ENCODE results near the gene MYO5A. TPM values are rescaled to one million over a fixed set of nuclear protein-coding genes. Genes with fewer than 3 reads are reported as not detected.
A peak's percentile ranks its signal among the peaks of the same experiment; 100 is the strongest.
"Not testable (repeated sequence)": the region's sequence is repeated elsewhere in the genome, so short reads cannot be mapped to it uniquely, and the experiment has no call there.

MYO5A gene
- total RNA-seq, 1 experiment from 2014 or later = 14.5 TPM

- H3K27me3 ChIP-seq, H3K4me3 ChIP-seq, H3K9me3 ChIP-seq, DNase-seq, H3K36me3 ChIP-seq: not testable (repeated sequence)
These were observed 69.4 kb downstream of the MYO5A start for GRCh38 chr15:52459265-52459664.

- H3K9me3 ChIP-seq = no peaks in the 10 kb centered on the region
- no peaks in the 10 kb centered on the region for H3K36me3 ChIP-seq
- no peak for DNase-seq
- no peak overlapping the region for H3K4me3 ChIP-seq
- no peaks in the 10 kb centered on the region for H3K27me3 ChIP-seq
These were observed 80.4 kb downstream of the MYO5A start for GRCh38 chr15:52448011-52448890.

DNA sequence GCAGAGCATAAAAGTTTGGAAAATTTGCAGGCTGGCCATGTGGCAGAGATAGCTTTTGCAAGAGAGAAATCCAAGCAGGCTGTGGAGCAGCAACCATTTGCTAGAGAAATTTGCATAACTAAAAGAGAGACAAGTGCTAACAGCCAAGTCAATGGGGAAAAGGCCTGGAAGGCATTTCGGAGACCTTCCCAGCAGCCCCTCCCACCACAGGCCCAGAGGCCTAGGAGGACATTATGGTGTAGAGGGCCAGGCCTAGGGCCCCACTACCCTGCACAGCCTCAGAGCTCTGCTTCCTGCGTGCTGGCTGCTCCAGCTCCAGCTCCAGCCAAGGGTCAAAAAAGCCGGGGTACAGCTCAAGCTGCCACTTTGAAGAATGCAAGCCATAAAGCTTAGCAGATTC lies 82.7 kb downstream of the MYO5A start:
- H3K27me3 ChIP-seq = no peaks in the 10 kb centered on the region
- H3K36me3 ChIP-seq = no peaks in the 10 kb centered on the region
- H3K4me3 ChIP-seq = no peak overlapping the region
- no peaks in the 10 kb centered on the region for H3K9me3 ChIP-seq
- no peak for DNase-seq

DNA sequence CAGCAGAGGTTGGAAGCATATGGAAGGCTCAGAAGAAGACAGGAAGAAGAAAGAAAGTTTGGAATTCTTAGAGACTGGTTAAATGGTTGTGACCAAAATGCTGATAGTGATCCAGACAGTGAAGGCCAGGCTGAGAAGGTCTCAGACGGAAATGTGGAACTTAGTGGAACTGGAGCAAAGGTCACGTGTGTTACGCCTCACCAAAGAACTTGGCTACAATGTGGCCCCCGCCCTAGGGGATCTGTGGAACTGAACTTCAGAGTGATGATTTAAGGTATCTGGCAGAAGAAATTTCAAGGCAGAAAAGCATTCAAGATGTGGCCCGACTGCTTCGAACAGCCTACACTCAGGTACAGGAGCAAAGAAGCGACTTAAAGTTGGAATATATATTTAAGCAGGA lies 83.1 kb downstream of the MYO5A start:
- no peaks in the 10 kb centered on the region for H3K27me3 ChIP-seq
- no peaks in the 10 kb centered on the region for H3K36me3 ChIP-seq
- DNase-seq = no peak
- H3K9me3 ChIP-seq = no peaks in the 10 kb centered on the region
- no peak overlapping the region for H3K4me3 ChIP-seq

- H3K36me3 ChIP-seq, DNase-seq, H3K4me3 ChIP-seq, H3K27me3 ChIP-seq, H3K9me3 ChIP-seq: not testable (repeated sequence)
These were observed 85.5 kb downstream of the MYO5A start for GRCh38 chr15:52443205-52443604.

DNA sequence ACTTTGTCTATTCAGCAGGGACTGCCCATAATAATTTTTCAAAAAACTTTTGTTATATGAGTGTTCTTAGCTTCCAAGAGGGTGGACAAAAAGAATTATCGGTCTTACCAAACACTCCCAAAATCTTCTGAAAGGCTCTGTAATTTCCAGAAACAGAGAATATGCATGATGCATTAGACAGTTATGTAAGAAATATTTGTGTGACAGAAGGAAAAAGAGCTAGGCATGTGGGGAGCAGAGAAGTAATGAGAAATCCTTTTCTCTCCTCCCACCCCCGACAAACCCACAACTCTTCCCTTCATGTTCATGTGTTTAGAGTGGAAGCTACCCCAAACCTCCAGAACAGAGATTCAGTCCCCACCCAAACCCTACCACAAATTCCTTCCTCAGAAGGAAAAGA lies 86.8 kb downstream of the MYO5A start:
- Histone ChIP-seq H3K4me3 (no peak overlapping the region), H3K9me3 (no peaks in the 10 kb centered on the region), H3K36me3 (no peaks in the 10 kb centered on the region), H3K27me3 (no peaks in the 10 kb centered on the region)
- no peak for DNase-seq

DNA sequence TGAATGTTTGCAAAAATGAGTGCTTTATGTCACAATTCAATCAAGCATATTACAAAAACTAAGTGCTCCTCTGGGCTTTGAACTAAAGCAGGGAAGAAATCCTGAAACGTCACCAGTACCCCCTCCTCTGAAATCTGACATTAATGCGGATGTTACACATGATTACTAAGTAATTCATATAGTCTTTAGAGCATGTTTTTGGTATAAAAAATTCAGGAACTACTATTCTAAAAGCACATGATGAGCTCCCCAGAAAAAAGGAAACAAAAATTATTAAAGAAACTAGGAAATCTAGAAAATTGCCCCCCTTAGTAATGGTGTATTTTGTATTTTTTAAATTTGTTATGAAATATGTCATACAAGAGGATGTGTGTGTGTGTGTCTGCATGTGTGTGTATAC lies 87.7 kb downstream of the MYO5A start:
- DNase-seq = no peak
- H3K9me3 ChIP-seq = no peaks in the 10 kb centered on the region
- no peak overlapping the region for H3K4me3 ChIP-seq

DNA sequence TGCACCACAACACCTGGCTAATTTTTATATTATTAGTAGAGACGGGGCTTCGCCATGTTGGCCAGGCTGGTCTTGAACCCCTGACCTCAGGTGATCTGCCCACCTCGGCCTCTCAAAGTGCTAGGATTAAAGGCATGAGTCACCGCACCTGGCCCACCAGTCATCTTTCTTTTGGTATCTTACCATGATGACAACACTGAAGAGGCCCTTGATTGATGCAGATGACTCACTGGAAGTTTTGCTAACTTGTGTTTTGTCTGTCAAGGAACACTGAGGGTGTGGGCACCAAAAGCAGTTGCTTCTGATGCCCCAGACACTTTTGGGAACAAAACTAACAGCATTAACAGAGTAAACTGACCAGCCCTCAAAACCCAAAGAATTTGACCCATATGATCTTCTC lies 88.3 kb downstream of the MYO5A start:
- no peak for DNase-seq
- H3K4me3 ChIP-seq = no peak overlapping the region
- H3K9me3 ChIP-seq = no peaks in the 10 kb centered on the region
- H3K36me3 ChIP-seq = no peaks in the 10 kb centered on the region
- no peaks in the 10 kb centered on the region for H3K27me3 ChIP-seq

More for the DNA sequence above, 87.7 kb downstream of the MYO5A start:
- Histone ChIP-seq H3K27me3 (no peaks in the 10 kb centered on the region), H3K36me3 (no peaks in the 10 kb centered on the region)

DNA sequence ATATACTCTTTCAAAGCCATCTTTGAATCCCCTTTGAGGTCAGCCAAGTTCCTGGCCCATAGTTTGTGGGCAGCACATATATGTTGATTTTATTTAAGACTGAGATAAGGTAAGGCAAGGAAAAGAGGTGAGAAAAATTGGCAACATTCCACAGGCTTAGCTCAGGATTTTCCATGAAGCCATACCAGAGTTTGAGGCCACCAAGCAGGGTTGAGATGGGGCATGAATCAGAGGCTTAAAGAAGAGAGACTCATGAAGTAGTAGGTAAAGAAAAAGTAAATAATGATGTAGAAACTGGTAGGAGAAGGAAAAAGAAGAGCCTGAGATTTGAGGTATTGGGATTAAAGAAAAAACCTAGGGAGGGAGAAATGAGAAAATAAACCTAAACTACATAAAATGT lies 89.2 kb downstream of the MYO5A start:
- no peak for DNase-seq
- no peak overlapping the region for H3K4me3 ChIP-seq

DNA sequence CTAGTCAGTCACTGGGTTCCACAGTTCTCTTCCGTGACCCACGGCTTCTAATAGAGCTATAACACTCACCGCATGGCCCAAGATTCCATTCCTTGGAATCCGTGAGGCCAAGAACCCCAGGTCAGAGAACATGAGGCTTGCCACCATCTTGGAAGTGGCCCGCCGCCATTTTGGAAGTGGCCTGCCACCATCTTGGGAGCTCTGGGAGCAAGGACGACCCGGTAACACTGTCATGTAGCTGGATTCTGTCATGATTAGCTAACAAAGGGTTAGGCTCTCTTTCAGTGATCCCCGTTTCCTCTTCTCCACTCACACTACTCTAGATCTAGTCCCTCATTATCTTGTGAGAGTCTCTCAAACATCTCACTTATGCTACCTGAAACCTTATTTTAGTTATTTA lies 89.6 kb downstream of the MYO5A start:
- not testable (repeated sequence) for H3K27me3 ChIP-seq, H3K36me3 ChIP-seq, H3K9me3 ChIP-seq, DNase-seq, H3K4me3 ChIP-seq

More for the DNA sequence above, 89.2 kb downstream of the MYO5A start:
- Histone ChIP-seq H3K36me3 (no peaks in the 10 kb centered on the region), H3K9me3 (no peaks in the 10 kb centered on the region), H3K27me3 (no peaks in the 10 kb centered on the region)

DNA sequence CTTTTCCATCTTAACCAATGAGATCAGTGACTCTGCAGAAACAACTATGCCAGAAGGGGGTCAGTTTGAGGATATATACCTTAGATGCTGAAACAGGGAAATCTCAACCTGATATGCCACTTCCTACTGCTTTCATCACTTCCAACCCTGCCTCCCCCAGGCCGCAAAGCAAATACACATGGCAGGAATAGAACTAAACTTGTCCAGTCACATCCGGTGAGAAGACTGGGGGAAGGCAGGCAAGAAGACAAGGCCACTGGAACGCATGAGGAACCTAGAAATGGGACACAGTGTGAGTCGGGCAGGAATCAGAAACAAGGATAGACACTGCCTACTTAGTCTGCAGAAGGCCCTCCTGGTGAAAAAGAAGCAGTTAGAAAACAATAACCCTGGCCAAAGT lies 90.6 kb downstream of the MYO5A start:
- H3K27me3 ChIP-seq = no peaks in the 10 kb centered on the region
- no peaks in the 10 kb centered on the region for H3K9me3 ChIP-seq
- H3K4me3 ChIP-seq = no peak overlapping the region
- DNase-seq = no peak
- H3K36me3 ChIP-seq = no peaks in the 10 kb centered on the region

DNA sequence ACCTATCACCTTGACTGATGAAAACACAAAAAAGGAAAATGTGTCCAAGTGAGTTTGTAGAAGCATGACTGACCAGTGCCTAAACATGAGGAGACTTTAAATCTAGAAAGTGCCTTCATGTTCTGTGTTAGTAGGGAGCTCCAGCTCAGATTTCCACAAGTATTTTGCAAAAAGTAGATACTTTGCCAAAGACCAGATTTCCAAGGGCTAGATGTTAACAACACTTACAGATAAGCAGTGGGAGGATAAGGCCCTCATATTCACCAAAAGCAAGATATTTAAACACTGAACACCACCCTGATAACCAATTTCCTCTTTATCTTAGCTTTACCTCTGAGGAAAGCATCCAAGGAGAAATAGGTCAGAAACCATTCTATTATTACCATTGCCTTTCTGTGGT lies 91.0 kb downstream of the MYO5A start:
- no peak for DNase-seq
- H3K27me3 ChIP-seq = no peaks in the 10 kb centered on the region
- no peak overlapping the region for H3K4me3 ChIP-seq
- H3K36me3 ChIP-seq = no peaks in the 10 kb centered on the region
- H3K9me3 ChIP-seq = no peaks in the 10 kb centered on the region

- Histone ChIP-seq H3K27me3 (no peaks in the 10 kb centered on the region), H3K36me3 (no peaks in the 10 kb centered on the region), H3K4me3 (no peak overlapping the region), H3K9me3 (no peaks in the 10 kb centered on the region)
- peak; percentile 9 for DNase-seq
These were observed 91.7 kb downstream of the MYO5A start for GRCh38 chr15:52436981-52437380.

- no peak for DNase-seq
- H3K9me3 ChIP-seq = no peaks in the 10 kb centered on the region
- H3K4me3 ChIP-seq = no peak overlapping the region
- no peaks in the 10 kb centered on the region for H3K36me3 ChIP-seq
- H3K27me3 ChIP-seq = no peaks in the 10 kb centered on the region
These were observed 93.8 kb downstream of the MYO5A start for GRCh38 chr15:52434885-52435284.

- Histone ChIP-seq H3K4me3 (no peak overlapping the region), H3K27me3 (no peaks in the 10 kb centered on the region), H3K36me3 (no peaks in the 10 kb centered on the region), H3K9me3 (no peaks in the 10 kb centered on the region; the same call in 1 of the 2 replicates)
- DNase-seq = no peak
These were observed 100.4 kb downstream of the MYO5A start for GRCh38 chr15:52428297-52428696.

- no peak overlapping the region for H3K4me3 ChIP-seq
- no peaks in the 10 kb centered on the region for H3K36me3 ChIP-seq
- DNase-seq = peak; percentile 55
- no peaks in the 10 kb centered on the region for H3K27me3 ChIP-seq
- no peaks in the 10 kb centered on the region; the same call in 1 of the 2 replicates for H3K9me3 ChIP-seq
These were observed 100.9 kb downstream of the MYO5A start for GRCh38 chr15:52427804-52428203.

DNA sequence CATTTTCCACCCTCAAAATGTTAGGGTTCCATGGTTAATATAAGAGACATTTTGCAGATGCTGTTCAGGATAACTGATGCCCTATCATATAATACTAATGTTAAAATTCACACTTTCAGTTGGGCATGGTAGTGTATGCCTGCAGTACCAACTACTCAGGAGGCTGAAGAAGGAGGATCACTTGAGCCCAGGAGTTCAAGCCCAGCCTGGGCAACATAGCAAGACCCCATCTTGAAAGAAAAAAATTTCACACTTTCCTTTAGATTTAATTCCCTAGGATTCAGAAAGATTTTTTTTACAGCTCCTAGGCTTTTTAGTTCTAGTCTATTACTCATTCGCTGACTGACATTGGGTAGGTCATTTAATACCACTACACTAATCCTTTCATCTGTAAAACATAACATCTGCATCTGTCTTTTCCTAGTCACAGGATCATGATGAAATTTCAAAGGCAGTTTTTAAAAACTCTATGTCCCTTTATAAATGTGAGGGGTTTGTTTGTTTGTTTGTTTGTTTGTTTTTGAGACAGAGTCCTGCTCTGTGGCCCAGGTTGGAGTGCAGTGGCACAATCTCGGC lies 103.7 kb downstream of the MYO5A start:
- Histone ChIP-seq H3K9me3 (no peaks in the 10 kb centered on the region; the same call in 1 of the 2 replicates), H3K4me3 (no peak overlapping the region), H3K36me3 (no peaks in the 10 kb centered on the region), H3K27me3 (no peaks in the 10 kb centered on the region)
- no peak for DNase-seq

GRCh38 chr15:52423852-52424251 lies 104.8 kb downstream of the MYO5A start:
- H3K9me3 ChIP-seq = no peaks in the 10 kb centered on the region; the same call in 1 of the 2 replicates
- DNase-seq = no peak

More at GRCh38 chr15:52423852-52424251, 104.8 kb downstream of the MYO5A start:
- Histone ChIP-seq H3K36me3 (no peaks in the 10 kb centered on the region), H3K27me3 (no peaks in the 10 kb centered on the region), H3K4me3 (no peak overlapping the region)
